Middle frontal gyrus (tissue), 1 donor: ENCODE data around the gene BAG1.

Source experiments
- DNase-seq: peaks from one replicate; pipeline ENCODE4 v3.0.0-alpha.2; 2015; ENCODE audit warnings: low spot score; ENCODE audit errors: extremely low spot score

The BAG1 gene

GRCh38 chr9:33264473-33265177 lies at the start of gene BAG1, which contains the start of gene CHMP5:
BAG1 (minus strand) TSS chr9:33264708.
CHMP5 (plus strand) TSS chr9:33265049; CDS start chr9:33265079, 30 bp downstream.
- peak; percentile 96 for DNase-seq

DNA sequence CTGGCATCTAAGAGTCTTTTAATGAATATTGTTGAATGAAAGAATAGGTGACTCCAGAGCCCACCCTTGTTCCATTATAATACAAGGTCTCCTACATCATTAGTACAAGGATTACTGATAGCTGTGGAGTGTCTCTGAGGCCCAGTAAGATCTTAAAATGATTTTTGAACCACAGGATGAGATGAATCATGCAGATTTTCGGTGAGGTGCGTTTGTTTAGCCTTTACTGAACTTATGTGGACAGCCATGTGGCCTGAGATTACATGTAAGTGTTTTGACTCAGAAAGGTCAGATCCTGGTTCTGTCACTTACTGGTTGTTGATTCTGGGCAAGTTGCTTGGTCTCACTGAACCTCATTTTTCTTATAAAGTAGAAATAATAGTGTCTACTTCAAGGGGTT lies 47.4 kb upstream of the BAG1 start:
- DNase-seq, result no peak

DNA sequence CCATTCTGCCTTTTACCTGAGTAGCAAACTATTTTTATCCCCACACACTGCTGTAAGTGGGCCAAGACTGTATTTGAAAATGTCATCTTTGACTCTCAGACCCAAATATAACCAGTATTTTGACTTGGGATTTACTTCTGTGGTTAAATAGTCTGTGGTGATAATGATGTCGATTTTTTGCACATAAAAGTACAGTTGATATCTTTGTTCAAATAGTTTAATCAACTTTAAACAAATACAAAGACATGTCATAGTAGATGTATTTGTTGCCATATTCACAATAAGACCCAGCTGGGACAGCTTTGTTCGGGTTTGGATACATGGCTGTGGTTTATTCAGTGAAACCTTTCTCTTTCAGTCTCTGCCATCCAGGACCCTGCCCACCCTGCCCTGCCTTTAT lies 46.2 kb upstream of the BAG1 start:
- DNase-seq, result no peak

DNA sequence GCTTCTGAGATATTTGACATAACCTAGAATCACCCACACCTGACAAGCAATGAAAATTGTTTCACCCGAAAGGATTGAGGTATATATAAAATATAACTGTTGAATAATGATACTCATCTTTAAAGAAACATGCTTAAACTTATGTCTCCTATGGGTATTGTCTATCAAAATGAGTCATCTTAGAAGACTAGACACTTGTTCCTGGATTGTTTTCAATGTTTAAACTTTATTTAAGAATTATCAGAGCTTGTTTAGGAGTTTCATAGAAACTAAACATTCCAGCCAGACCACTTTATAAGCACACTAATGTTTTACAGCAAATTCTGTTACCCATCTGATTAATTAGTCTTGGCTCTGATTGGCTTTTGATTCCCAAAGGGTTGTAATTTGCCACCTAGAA lies 45.4 kb upstream of the BAG1 start:
- DNase-seq, result no peak

GRCh38 chr9:33307067-33307466 lies 42.6 kb upstream of the BAG1 start:
- no peak for DNase-seq

DNA sequence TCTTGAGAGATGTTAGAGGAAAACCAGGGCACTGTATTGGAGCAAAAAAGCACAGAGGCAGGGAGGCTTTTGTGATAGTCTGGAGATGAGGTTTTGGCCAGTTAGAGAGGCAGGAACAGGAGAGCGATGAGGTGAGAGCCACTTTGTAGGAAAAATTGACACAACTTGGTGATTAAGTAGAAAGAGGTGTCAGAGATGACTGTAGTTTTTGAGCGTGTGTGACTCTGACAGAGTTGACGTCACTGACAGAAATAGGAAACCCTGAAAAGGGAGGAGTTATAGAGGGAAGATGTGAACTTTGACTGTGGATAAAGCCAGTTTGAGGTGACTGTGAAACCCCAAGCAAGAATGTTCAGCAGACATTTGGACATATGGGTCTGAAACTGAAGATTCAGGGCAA lies 41.5 kb upstream of the BAG1 start:
- DNase-seq, result no peak

DNA sequence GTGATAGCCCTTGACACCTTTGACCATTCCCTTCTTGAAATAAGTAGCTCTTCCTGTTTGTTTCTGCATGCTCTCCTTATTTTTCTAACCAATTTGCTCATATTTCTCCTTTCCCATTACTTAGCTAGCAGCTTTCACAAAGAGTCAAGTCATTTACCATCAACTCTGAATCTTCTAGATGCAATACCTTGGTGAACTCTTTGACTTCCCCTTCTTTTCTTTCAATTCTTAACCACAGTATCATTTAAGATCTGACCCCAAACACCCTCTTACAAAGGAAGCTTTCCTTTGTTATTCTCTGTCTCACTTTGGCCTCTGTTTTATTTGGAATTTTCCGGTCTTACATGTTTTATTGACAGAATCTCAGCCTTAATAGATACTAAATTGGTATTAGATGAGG lies 39.9 kb upstream of the BAG1 start:
- DNase-seq, result no peak

DNA sequence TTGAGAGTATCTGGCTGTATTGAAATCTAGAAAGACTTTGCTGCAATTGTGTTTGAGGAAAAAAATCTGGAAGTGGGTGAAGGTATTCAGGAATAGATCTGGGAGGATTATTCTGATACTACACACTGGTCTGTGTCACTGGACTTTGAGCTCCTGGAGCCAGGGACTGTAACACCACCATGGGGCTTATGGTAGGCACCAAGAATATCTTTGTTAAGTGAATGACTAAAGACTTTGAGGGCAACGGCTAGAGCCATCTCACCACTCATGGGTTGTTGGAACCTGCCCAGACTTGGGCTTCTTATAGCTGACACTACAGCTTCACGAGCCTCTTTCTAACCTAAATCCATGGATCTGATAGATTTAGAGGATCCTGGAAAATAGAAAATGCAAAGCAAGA lies 36.0 kb upstream of the BAG1 start:
- DNase-seq, result no peak

- peak; percentile 15 for DNase-seq
Measured at GRCh38 chr9:33297432-33297831, 32.9 kb upstream of the BAG1 start.

- DNase-seq, result no peak
Measured at GRCh38 chr9:33295571-33295970, 31.1 kb upstream of the BAG1 start.

GRCh38 chr9:33294670-33295432 lies 30.3 kb upstream of the BAG1 start:
- no peak for DNase-seq

DNA sequence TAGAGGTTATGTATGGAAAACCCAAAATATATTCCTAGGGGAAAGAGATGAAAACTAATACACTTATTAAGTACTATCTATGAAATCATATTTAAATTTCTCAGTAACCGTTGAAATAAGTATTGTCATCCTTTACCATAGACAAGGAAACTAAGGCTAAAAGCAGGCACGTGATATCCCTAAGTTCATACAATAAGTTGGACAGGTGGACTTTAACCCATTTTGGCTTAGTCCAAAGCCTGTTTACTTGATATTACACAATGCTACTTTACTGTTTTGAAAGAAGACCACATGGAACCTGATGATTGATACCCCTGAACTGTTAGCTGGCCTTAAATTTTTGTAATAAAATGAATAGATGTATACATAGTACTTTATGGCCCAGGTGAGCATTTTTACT lies 29.3 kb upstream of the BAG1 start:
- DNase-seq, result no peak

DNA sequence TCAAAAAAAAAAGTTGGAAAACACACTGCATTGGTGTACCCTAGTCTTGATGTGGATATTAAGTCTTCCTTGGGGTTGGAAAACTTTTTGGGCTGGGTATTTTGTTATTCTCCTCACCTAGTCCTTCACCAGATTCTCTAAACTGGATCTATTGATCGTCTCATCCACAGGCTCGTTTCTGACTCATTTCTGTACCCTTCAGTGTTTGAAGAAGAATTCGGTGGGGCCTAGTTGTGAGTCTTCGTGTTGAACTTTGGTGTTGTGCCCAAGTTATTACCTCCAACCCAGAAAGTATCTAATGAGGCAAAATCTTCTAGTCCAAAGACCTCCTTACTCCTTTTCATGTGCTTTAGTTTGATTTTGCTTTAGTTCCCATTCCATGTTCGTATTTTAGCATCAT lies 27.4 kb upstream of the BAG1 start:
- DNase-seq, result no peak

- no peak for DNase-seq
Measured at GRCh38 chr9:33291031-33291397, 26.5 kb upstream of the BAG1 start.

- DNase-seq, result peak; percentile 97
Measured at GRCh38 chr9:33290247-33291030, 25.9 kb upstream of the BAG1 start, which contains the start of gene NFX1. NFX1 (plus strand) TSS chr9:33290516; CDS start chr9:33290573, 57 bp downstream.

GRCh38 chr9:33289936-33290246 lies 25.4 kb upstream of the BAG1 start:
- no peak for DNase-seq

- DNase-seq, result no peak
Measured at GRCh38 chr9:33289496-33289895, 25.0 kb upstream of the BAG1 start.

GRCh38 chr9:33288828-33289483 lies 24.4 kb upstream of the BAG1 start:
- no peak for DNase-seq

DNA sequence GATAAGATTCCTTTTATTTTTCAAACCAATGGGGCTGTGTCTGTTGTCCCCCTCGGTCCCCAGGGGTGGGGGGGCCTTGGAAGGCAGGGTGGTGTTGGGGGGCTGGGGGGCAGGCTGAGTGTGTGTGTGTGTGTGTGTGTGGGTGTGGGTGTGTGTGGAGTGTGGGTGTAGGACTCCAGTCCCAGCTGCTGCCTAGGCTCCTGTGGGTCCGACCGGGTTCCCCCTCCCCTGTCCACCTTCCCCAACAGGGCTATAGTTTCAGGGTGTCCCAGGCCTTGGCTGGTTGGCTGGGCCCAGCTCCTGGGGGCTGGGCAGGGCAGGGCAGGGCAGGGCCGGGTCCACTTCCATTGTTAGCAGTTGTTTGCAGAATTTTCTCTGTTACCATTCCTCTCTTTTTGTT lies 23.7 kb upstream of the BAG1 start:
- DNase-seq, result no peak

DNA sequence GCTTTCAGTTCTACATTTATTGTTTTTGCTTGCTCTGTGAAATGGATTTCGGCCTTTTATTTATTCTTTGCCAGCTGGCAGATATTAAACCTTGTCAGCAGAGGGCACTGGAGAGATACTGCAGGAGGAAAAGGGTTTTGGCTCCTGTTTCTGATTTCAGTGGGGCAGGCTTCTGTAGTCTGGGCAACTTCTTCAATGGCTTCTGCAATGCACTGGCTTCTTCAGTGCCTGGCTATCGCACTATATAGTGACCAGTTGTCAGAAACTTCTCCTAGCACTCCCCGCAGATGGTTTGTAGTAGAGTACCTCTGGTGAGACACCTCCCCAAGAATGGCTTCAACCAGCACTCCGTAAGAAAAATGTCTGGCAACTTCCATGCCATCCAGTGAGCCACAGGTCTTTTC lies 22.6 kb upstream of the BAG1 start:
- peak; percentile 39 for DNase-seq

DNA sequence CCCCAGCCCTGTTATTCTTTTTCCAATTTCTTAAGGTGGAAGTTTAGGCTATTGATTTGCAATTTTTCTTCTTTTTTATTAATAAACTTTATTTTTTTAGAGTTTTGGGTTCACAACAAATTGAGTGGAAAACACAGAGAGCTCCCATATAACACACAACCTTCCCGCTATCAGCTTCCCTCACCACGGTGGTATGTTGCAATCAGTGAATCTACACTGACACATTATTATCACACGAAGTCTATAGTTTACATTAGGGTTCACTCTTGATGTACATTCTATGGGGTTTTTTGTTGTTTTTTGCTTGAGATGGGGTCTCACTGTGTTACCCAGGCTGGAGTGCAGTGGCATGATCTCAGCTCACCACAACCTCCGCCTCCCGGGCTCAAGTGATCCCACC lies 21.0 kb upstream of the BAG1 start:
- DNase-seq, result no peak

DNA sequence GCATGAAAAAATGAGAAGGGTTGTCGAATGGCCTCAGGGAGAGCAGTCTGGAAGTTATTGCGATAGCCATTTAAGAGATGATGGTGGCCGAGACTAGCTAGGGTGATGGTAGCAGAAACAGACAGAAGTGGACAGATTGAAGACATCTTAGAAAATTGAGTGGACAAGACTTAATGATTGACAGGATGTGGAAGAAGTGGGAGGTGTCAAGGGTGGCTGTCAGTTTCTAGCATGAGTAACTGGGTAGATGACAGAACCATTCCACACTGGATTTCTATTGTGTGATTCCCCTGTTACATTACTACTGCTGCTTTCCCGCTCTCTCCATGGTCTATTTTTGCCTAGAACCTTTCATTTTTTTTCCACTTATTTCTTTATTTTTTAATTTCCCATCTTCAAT lies 13.0 kb upstream of the BAG1 start:
- no peak for DNase-seq
